GM20000 (cell line): ENCODE measurements around the gene PKMYT1.

Experiments used
- DNase-seq: peaks from one replicate; pipeline ENCODE4 v3.0.0; 2012; ENCODE audit warnings: low spot score
- TF ChIP-seq, protein P1 (sequence below): IDR thresholded peaks from 2 replicates; pipeline ENCODE4 v1.5.1; 2012; ENCODE audit warnings: mild to moderate bottlenecking, control low read depth; ENCODE audit errors: extremely low read depth, missing control alignments

Gene PKMYT1

DNA sequence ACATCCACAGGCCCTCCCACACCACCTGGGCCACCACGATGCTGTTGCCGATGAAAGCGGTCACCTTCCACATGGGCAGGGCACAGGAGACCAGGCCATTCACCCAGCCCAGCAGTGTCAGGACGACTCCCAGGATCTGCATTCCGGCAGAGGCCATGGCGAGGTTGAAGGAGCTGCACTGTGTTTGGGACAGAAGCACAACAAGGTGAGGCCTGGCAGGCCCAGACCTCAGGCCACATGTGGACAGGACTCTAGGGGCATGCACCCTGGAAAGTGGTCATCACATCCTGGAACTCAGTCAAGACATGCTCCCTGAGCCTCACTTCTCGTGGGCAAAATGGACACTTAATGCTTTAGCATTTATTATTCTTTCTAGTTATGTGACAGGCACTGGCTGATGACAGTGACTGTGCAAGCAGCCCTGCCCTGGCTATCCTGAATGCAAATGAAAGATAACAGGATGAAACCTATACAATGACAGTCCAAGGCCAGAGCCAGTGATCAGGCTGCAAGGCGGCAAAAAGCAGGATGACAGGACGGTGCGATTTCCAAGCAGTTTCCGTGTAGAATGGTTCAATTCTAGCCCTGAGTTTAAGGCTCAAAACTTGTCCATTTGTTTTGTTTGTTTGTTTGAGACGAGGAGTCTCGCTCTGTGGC lies 35.7 kb upstream of the PKMYT1 start:
- no peak for DNase-seq
- TF ChIP-seq, protein P1, sequence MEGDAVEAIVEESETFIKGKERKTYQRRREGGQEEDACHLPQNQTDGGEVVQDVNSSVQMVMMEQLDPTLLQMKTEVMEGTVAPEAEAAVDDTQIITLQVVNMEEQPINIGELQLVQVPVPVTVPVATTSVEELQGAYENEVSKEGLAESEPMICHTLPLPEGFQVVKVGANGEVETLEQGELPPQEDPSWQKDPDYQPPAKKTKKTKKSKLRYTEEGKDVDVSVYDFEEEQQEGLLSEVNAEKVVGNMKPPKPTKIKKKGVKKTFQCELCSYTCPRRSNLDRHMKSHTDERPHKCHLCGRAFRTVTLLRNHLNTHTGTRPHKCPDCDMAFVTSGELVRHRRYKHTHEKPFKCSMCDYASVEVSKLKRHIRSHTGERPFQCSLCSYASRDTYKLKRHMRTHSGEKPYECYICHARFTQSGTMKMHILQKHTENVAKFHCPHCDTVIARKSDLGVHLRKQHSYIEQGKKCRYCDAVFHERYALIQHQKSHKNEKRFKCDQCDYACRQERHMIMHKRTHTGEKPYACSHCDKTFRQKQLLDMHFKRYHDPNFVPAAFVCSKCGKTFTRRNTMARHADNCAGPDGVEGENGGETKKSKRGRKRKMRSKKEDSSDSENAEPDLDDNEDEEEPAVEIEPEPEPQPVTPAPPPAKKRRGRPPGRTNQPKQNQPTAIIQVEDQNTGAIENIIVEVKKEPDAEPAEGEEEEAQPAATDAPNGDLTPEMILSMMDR, result no peak

DNA sequence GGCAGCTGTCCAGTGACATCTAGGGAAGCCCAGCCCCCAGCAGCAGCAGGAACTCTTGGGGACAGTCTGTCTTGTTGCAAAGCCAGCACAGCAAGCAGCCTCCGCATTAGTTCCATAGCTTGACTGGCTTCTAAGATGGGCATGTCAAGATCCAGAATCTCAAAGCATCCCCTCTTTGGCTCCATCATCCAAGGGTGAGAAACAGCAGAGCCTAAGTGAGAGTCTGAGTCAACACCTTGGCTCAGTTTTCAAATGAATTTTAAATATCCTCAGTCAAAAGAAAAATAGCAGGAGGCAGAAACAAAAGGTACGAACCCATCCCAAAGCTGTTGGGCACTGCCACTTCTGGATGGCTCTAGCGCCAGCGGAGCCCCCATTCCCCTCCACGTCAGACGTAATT lies 34.7 kb upstream of the PKMYT1 start:
- TF ChIP-seq, protein P1, result no peak
- no peak for DNase-seq

DNA sequence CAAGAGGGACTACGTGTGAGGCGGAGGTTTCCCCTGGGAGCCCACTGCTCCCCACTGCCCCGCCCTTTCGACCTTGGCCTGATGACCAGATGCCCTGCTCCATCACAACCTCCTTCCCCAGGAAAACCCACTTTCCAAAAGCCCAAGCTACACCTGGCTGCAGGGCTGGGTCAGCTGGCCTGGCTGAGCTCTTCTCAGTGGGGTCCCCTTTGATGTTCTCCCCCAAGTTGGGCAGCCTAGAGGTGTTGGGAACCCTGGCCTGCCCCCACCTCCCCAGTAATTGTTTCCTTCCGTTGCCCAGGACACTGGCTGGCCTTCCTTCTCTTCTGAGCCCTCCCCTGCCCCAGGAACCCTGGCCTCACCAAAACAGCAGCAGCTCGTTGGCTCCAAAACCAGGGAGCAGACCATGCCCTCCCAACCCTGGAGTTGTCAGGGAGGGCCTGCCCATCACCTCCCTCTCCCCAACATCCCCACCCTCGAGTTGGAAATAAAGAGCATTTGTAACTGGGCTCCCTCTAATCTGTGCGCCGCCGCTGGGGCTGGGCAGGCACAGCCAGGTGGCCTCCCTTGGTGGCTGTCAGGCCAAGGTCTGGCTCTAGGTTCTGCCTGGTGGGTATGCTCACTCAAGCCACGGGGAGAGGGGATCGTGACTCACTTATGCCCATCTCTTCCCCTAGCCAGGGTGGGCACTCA lies 33.9 kb upstream of the PKMYT1 start:
- DNase-seq, result no peak
- TF ChIP-seq, protein P1, result no peak

DNA sequence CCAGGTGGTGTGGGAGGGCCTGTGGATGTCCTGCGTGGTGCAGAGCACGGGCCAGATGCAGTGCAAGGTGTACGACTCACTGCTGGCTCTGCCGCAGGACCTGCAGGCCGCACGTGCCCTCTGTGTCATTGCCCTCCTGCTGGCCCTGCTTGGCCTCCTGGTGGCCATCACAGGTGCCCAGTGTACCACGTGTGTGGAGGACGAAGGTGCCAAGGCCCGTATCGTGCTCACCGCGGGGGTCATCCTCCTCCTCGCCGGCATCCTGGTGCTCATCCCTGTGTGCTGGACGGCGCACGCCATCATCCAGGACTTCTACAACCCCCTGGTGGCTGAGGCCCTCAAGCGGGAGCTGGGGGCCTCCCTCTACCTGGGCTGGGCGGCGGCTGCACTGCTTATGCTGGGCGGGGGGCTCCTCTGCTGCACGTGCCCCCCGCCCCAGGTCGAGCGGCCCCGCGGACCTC lies 33.3 kb upstream of the PKMYT1 start:
- DNase-seq, result no peak
- TF ChIP-seq, protein P1, result no peak

DNA sequence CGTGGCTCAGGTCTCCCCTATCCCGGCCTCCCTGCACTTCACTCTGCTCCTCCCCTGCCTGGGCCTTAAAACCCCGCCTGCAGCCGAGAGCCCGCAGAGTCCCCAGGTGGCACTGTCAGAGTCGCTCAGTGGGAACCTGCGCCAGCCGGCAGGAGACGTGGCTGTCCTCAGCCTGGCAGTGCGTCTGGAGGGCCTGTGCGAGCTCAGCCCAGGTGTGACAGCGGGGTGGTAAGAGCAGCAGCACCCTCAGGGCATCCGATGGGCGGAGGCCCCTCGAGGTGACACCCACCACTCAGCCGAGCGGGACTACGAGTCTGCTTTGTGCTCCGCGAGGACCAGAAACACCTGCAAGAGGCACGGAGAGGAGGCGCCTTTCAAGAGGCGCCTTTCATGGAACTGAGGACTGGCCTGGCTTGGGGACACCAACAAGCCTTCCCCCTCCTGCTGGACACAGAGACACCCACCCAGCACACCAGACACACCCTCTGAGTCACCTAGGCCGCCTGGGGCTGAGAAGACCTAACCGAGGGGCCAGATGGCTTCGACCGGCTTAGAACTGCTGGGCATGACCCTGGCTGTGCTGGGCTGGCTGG lies 32.7 kb upstream of the PKMYT1 start, which contains the start of gene CLDN9:
CLDN9 (plus strand) TSS at position 96 of the 593 bp plus-strand sequence; CDS start at position 536, 440 bp downstream.
- no peak for DNase-seq
- TF ChIP-seq, protein P1, result no peak

DNA sequence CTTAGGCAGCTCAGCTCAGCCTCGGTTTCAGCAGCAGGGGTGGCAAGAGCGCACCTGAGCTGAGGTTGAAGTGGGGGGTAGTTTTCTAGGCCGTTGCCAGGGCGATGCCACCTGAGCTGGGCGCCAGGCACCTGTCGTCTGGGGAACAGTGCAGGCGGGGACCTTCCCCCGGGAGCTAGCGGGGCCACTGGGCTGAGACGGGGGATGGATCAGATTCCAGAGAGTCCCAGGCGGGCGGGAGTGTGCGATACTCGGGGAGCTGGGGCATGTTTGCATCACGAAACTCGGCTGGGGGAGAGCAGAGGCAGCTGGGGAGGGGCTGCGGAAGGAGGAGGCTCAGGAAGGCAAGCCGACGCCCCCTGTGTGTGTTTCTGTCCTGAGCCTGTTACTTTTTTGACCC lies 32.0 kb upstream of the PKMYT1 start:
- no peak for DNase-seq
- TF ChIP-seq, protein P1, result no peak

DNA sequence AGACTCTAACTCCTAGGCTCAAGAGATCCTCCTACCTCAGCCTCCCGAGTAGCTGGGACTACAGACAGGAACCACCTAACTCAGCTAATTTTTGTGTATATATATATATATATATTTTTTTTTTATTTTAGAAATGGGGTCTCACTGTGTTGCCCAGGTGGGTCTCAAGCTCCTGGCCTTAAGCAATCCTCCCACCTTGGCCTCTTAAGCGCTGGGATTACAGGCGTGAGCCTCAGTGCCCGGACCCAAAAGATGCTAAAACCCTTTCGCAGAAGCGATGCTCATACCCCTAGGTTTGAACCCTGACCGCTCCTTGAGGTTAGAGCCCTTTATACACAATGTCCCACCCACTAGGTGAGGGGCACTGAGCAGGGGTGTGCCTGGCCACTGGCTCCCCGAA lies 30.3 kb upstream of the PKMYT1 start:
- DNase-seq, result no peak
- TF ChIP-seq, protein P1, result no peak
